ENCODE measurements around the gene MAML3.

MAML3 gene

GRCh38 chr4:139738846-139739613 is 415.0 kb downstream of the MAML3 start:
- H3K36me3 Mint-ChIP-seq (ENCODE audit: low read depth), result no peaks in the 10 kb centered on the region
- H3K4me1 Mint-ChIP-seq, result peaks cover 79% of the 10 kb centered on the region
- H3K27me3 Mint-ChIP-seq (ENCODE audit: low read depth, poor library complexity), result no peaks in the 10 kb centered on the region
- TF ChIP-seq CTCF (IDR thresholded peaks at IDR 0.05), result no peak
- H3K27ac Mint-ChIP-seq, result peak overlapping the region; percentile 44
- no peak for DNase-seq
- no peak overlapping the region for H3K4me3 Mint-ChIP-seq
- no peaks in the 10 kb centered on the region for H3K9me3 Mint-ChIP-seq

GRCh38 chr4:139736661-139737060 is 417.3 kb downstream of the MAML3 start:
- H3K4me3 Mint-ChIP-seq, result peak overlapping the region; percentile 18
- peaks cover 84% of the 10 kb centered on the region for H3K4me1 Mint-ChIP-seq
- H3K27ac Mint-ChIP-seq, result peak overlapping the region; percentile 83

GRCh38 chr4:139736274-139736660 is 417.7 kb downstream of the MAML3 start:
- DNase-seq, result no peak
- TF ChIP-seq CTCF (IDR thresholded peaks at IDR 0.05), result no peak
- peak overlapping the region; percentile 72 for H3K4me3 Mint-ChIP-seq
- H3K9me3 Mint-ChIP-seq, result no peaks in the 10 kb centered on the region
- no peaks in the 10 kb centered on the region for H3K27me3 Mint-ChIP-seq (ENCODE audit: low read depth, poor library complexity)
- no peaks in the 10 kb centered on the region for H3K36me3 Mint-ChIP-seq (ENCODE audit: low read depth)
- peak overlapping the region; percentile 100 for H3K27ac Mint-ChIP-seq
- H3K4me1 Mint-ChIP-seq, result peaks cover 86% of the 10 kb centered on the region

More at GRCh38 chr4:139736661-139737060, 417.3 kb downstream of the MAML3 start:
- H3K27me3 Mint-ChIP-seq (ENCODE audit: low read depth, poor library complexity), result no peaks in the 10 kb centered on the region
- no peaks in the 10 kb centered on the region for H3K9me3 Mint-ChIP-seq
- no peaks in the 10 kb centered on the region for H3K36me3 Mint-ChIP-seq (ENCODE audit: low read depth)
- no peak for TF ChIP-seq CTCF (IDR thresholded peaks at IDR 0.05)
- no peak for DNase-seq

GRCh38 chr4:139735381-139736273 is 418.4 kb downstream of the MAML3 start:
- no peaks in the 10 kb centered on the region for H3K27me3 Mint-ChIP-seq (ENCODE audit: low read depth, poor library complexity)
- H3K9me3 Mint-ChIP-seq, result no peaks in the 10 kb centered on the region
- H3K36me3 Mint-ChIP-seq (ENCODE audit: low read depth), result peaks cover 4% of the 10 kb centered on the region
- TF ChIP-seq CTCF (IDR thresholded peaks at IDR 0.05), result no peak
- peak; percentile 75 for DNase-seq
- H3K4me3 Mint-ChIP-seq, result peak overlapping the region; percentile 75
- H3K4me1 Mint-ChIP-seq, result peaks cover 84% of the 10 kb centered on the region
- peak overlapping the region; percentile 100 for H3K27ac Mint-ChIP-seq

- no peaks in the 10 kb centered on the region for H3K27me3 Mint-ChIP-seq (ENCODE audit: low read depth, poor library complexity)
- H3K36me3 Mint-ChIP-seq (ENCODE audit: low read depth), result peaks cover 9% of the 10 kb centered on the region
- TF ChIP-seq CTCF (IDR thresholded peaks at IDR 0.05), result peak; percentile 87
- DNase-seq, result peak; percentile 95
- H3K4me1 Mint-ChIP-seq, result peaks cover 81% of the 10 kb centered on the region
- peak overlapping the region; percentile 75 for H3K4me3 Mint-ChIP-seq
- H3K9me3 Mint-ChIP-seq, result no peaks in the 10 kb centered on the region
- H3K27ac Mint-ChIP-seq, result peak overlapping the region; percentile 100
Observed at GRCh38 chr4:139734875-139735380, 419.1 kb downstream of the MAML3 start.
